Choroid plexus epithelial cell (primary cell): ENCODE measurements around the gene PRKG1.
A peak's percentile ranks its signal among the peaks of the same experiment; 100 is the strongest.

Experiments
- DNase-seq: peaks from one replicate; pipeline ENCODE4 v3.0.0-alpha.2; 2010; ENCODE audit warnings: low read depth
- H3K4me3 ChIP-seq: 2 replicates; pipeline ENCODE4 v1.5.1; 2011; ENCODE audit warnings: low read depth, mild to moderate bottlenecking, control low read depth, low read length, moderate library complexity
- CTCF ChIP-seq: conservative IDR thresholded peaks from 2 replicates; pipeline ENCODE4 v1.5.1; 2011; ENCODE audit warnings: low read depth, mild to moderate bottlenecking, control low read depth, inconsistent platforms, low read length, moderate library complexity

Gene PRKG1

GRCh38 chr10:51759896-51760534 is 685.7 kb downstream of the PRKG1 start:
- no peak for DNase-seq
- TF ChIP-seq CTCF: no peak
- H3K4me3 ChIP-seq: no peak overlapping the region

- no peak for TF ChIP-seq CTCF
- DNase-seq: no peak
- no peak overlapping the region for H3K4me3 ChIP-seq
Measured at GRCh38 chr10:51760864-51761640, 686.8 kb downstream of the PRKG1 start.

- no peak for DNase-seq
- no peak overlapping the region for H3K4me3 ChIP-seq
- TF ChIP-seq CTCF: no peak
Measured at GRCh38 chr10:51763746-51764145, 689.5 kb downstream of the PRKG1 start.

GRCh38 chr10:51765284-51765971 is 691.1 kb downstream of the PRKG1 start:
- no peak for TF ChIP-seq CTCF
- H3K4me3 ChIP-seq: no peak overlapping the region
- DNase-seq: no peak

- no peak overlapping the region for H3K4me3 ChIP-seq
- no peak for TF ChIP-seq CTCF
- no peak for DNase-seq
Measured at GRCh38 chr10:51766423-51767102, 692.3 kb downstream of the PRKG1 start.

GRCh38 chr10:51767103-51767763 is 692.9 kb downstream of the PRKG1 start:
- H3K4me3 ChIP-seq: no peak overlapping the region
- DNase-seq: peak; percentile 27
- no peak for TF ChIP-seq CTCF
